NCI-H187 treated with DMSO at 0.1 percent for 48 hours (cell line): Measurements from ENCODE around the gene RPL19.
A peak's percentile ranks its signal among the peaks of the same experiment; 100 is the strongest.

Experiments used
- DNase-seq: peaks from one replicate; lab custom pipeline; 2025; lab: John Stamatoyannopoulos, UW

RPL19 gene

GRCh38 chr17:39224778-39225307 is 24.8 kb downstream of the RPL19 start:
- DNase-seq, result no peak

GRCh38 chr17:39225308-39225958 is 25.4 kb downstream of the RPL19 start, which contains the start of gene STAC2:
STAC2 (minus strand) TSS chr17:39225945; CDS start chr17:39225502, 443 bp downstream.
- no peak for DNase-seq

GRCh38 chr17:39225959-39226683 is 26.0 kb downstream of the RPL19 start:
- no peak for DNase-seq

- no peak for DNase-seq
Observed at GRCh38 chr17:39227364-39227919, 27.4 kb downstream of the RPL19 start.

GRCh38 chr17:39229274-39229913 is 29.3 kb downstream of the RPL19 start:
- no peak for DNase-seq

GRCh38 chr17:39230361-39230760 is 30.3 kb downstream of the RPL19 start:
- DNase-seq, result no peak

GRCh38 chr17:39231091-39231561 is 31.0 kb downstream of the RPL19 start:
- no peak for DNase-seq

GRCh38 chr17:39231591-39232551 is 31.8 kb downstream of the RPL19 start:
- DNase-seq, result no peak

GRCh38 chr17:39235555-39236449 is 35.7 kb downstream of the RPL19 start:
- DNase-seq, result peak; percentile 13

GRCh38 chr17:39236450-39236927 is 36.4 kb downstream of the RPL19 start:
- no peak for DNase-seq

- no peak for DNase-seq
Observed at GRCh38 chr17:39236981-39237441, 36.9 kb downstream of the RPL19 start.

GRCh38 chr17:39237586-39237985 is 37.5 kb downstream of the RPL19 start:
- DNase-seq, result no peak

- DNase-seq, result no peak
Observed at GRCh38 chr17:39238311-39238972, 38.4 kb downstream of the RPL19 start.

- no peak for DNase-seq
Observed at GRCh38 chr17:39239640-39240314, 39.7 kb downstream of the RPL19 start.

- DNase-seq, result no peak
Observed at GRCh38 chr17:39240631-39241030, 40.5 kb downstream of the RPL19 start.

GRCh38 chr17:39243155-39243554 is 43.1 kb downstream of the RPL19 start:
- DNase-seq, result no peak

- no peak for DNase-seq
Observed at GRCh38 chr17:39244016-39244599, 44.0 kb downstream of the RPL19 start.
